SKM-1 (cell line): ENCODE measurements around the gene NEU2.

Source experiments
- DNase-seq: peaks from one replicate; lab custom pipeline; 2025; ENCODE audit not compliant: unreplicated experiment; lab: John Stamatoyannopoulos, UW

Gene NEU2

GRCh38 chr2:233075141-233075965, 42.9 kb downstream of the NEU2 start:
- no peak for DNase-seq

- peak; percentile 36 for DNase-seq
Measured at GRCh38 chr2:233075966-233076339, 43.5 kb downstream of the NEU2 start.

- no peak for DNase-seq
Measured at GRCh38 chr2:233076749-233077148, 44.3 kb downstream of the NEU2 start.

DNA sequence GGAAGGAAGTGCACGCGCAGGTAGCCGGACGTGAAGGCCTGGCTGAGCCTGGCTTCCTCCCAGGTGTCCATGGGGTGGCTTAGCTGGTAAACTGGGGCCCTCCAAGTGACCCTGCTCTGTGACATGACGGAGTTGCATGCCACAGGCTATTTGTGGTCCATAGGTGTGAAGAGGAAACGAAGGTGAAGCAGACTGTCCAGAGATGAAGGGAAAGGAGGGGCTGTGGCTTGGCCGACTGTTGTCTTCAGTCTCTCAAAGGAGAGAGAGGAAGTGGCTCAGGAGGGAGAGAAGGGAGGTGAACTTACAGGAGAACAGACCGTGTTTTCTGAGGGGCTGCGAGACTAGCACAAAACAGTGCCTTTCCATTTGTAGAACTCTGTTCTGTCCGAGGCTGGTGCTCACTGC, 47.0 kb downstream of the NEU2 start:
- no peak for DNase-seq

GRCh38 chr2:233079953-233080835, 47.7 kb downstream of the NEU2 start:
- no peak for DNase-seq

GRCh38 chr2:233080836-233081229, 48.4 kb downstream of the NEU2 start:
- DNase-seq = no peak

DNA sequence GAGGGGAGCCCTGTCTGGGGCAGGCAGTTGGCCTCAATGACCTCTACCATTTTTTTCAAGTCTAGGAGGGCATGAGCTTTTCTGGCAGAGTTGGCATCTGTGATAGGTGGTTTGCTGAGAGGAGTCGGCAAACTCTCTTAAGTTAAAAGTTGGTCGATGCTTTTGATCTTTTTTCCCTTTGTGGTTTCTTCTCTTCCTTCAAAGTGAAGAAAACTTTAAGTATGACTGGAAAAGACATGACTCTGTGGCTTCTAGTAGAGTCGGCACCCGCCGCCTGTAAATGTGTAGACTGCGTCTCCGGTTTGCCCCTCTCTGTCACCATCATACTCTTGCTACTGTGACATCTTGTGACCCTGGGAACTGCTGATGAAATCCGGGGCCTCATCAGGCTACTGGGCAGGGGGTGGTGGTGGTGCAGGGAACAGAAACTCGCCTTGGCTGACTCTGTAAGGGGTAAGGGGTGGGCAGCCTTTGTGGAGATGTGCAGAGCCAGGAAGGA, 48.8 kb downstream of the NEU2 start:
- no peak for DNase-seq

DNA sequence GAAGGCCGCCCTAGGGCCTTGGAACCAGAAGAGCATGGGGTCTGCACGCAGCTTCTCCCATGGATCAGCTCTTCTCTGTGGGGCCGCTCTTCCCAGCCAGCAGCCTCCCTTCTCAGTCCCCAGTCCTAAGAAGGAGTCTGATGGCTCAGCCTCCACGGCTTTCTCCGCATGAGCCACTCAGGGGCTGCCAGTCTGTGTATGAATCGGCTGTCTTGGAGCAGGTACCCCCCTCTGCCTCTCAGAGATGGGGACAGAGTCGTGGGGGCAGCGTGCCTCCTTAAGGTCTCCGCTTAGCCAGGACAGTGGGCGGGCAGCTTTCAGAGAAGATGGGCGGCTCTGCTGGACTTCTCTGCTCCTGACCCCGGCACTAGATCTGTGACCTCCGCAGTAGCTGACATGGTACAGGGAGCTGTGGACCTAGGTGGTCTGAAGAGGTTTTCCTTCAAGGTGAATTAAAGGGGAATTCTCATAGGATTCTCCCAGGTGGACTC, 49.3 kb downstream of the NEU2 start:
- DNase-seq = no peak

- DNase-seq = peak; percentile 52
Measured at GRCh38 chr2:233082222-233082930, 49.9 kb downstream of the NEU2 start.

GRCh38 chr2:233082931-233083755, 50.7 kb downstream of the NEU2 start:
- DNase-seq = peak; percentile 36

- DNase-seq = no peak
Measured at GRCh38 chr2:233083782-233084181, 51.3 kb downstream of the NEU2 start.

DNA sequence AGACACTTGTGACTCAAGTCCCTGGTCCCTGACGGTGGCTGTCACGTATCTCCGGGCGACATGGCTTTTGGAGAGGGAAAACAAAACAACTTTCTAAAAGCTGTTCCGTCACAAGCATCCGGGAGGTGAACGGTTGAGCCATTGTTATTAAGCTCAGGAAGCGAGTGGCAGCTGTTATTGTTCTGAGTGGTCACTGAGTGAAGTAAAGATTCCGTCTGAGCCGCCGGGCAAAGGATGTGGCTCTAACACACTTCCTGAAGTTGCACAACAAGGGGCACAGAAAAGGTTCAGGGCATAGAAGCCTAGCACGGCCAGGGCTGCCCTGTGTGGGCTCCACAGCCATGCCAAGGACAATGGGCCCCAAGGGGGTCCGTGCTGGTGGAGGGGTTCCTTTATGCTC, 52.0 kb downstream of the NEU2 start:
- peak; percentile 89 for DNase-seq
